ENCODE data around the gene KDM6A.

DNA sequence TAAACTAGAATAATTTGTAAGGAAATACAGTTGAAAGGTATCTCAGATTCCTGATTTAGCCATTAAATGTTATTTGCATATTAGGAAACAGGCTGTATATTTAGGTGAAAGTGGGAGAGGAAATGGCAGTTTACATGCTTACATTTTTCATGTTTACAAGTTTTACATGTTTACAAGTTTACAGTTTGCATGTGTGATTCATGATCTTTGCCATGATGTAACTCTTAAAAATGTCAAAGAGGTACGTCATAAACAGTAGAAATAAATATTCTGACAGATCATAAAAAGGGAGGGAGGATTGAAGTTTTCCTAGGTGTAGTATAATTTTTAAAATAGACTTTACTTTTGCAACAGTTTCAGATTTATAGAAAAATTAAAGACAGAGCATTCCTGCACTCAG, 45.7 kb downstream of the KDM6A start:
- TF ChIP-seq ZNF565 (CRISPR knock-in tag; conservative IDR thresholded peaks at IDR 0.05; ENCODE audit: low read depth), result no peak
- TF ChIP-seq SNAI2 (CRISPR knock-in tag; IDR thresholded peaks at IDR 0.05), result no peak
- TF ChIP-seq ZC3H10 (CRISPR knock-in tag; IDR thresholded peaks at IDR 0.05), result no peak
- TF ChIP-seq, protein P1, sequence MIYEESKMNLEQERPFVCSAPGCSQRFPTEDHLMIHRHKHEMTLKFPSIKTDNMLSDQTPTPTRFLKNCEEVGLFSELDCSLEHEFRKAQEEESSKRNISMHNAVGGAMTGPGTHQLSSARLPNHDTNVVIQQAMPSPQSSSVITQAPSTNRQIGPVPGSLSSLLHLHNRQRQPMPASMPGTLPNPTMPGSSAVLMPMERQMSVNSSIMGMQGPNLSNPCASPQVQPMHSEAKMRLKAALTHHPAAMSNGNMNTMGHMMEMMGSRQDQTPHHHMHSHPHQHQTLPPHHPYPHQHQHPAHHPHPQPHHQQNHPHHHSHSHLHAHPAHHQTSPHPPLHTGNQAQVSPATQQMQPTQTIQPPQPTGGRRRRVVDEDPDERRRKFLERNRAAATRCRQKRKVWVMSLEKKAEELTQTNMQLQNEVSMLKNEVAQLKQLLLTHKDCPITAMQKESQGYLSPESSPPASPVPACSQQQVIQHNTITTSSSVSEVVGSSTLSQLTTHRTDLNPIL (CRISPR knock-in tag; IDR thresholded peaks at IDR 0.05; ENCODE audit: low read depth), result no peak
- TF ChIP-seq ZFP3 (CRISPR knock-in tag; IDR thresholded peaks at IDR 0.05), result no peak
- no peak for TF ChIP-seq BACH2 (CRISPR knock-in tag; IDR thresholded peaks at IDR 0.05; ENCODE audit: borderline replicate concordance)
- no peak for TF ChIP-seq ZNF70 (CRISPR knock-in tag; IDR thresholded peaks at IDR 0.05)
- TF ChIP-seq PATZ1 (CRISPR knock-in tag; IDR thresholded peaks at IDR 0.05; ENCODE audit: borderline replicate concordance), result no peak
- TF ChIP-seq ZNF8 (CRISPR knock-in tag; IDR thresholded peaks at IDR 0.05), result no peak
- TF ChIP-seq ISL1 (CRISPR knock-in tag; IDR thresholded peaks at IDR 0.05), result no peak
- no peak for TF ChIP-seq RARB (CRISPR knock-in tag; IDR thresholded peaks at IDR 0.05)

Data from SK-N-SH treated with all-trans-retinoic acid at 6 μM for 48 hours (cell line).